Body of pancreas (tissue), 4 donors: ENCODE results near the gene ANG. TPM values are rescaled to one million over a fixed set of nuclear protein-coding genes. Genes with fewer than 3 reads are reported as not detected.

Experiments
- ATAC-seq: fragments of 150-250 bp; one replicate; pipeline ENCODE4 v1.9.1; 2016
- DNase-seq, 4 donors: peaks; one replicate each; pipeline ENCODE4 v3.0.0-alpha.2; 2019
- H3K27ac ChIP-seq, 4 donors: fragments of 200-600 bp; sonication (generic); 1 replicate in 3 of 4; 2 replicates in 1 of 4; pipeline versions ENCODE4 v1.5.1 to v1.6.1; 2016 to 2019; ENCODE audit warnings: mild to moderate bottlenecking in 1 of 4, mixed read lengths in 1 of 4, moderate library complexity in 1 of 4
- H3K27me3 ChIP-seq, 2 donors: fragments of 200-600 bp; sonication (generic); one replicate each; pipeline ENCODE4 v1.6.0; 2016; ENCODE audit warnings: mild to moderate bottlenecking in 1 of 2
- H3K36me3 ChIP-seq, 2 donors: fragments of 200-600 bp; sonication (generic); replicated peaks in 1 of 2; 2 replicates each; pipeline ENCODE4 v1.5.1; 2016; ENCODE audit warnings: low read depth in 2 of 2; ENCODE audit not compliant: insufficient read depth in 1 of 2
- H3K4me1 ChIP-seq: fragments of 200-600 bp; sonication (generic); one replicate; pipeline ENCODE4 v1.6.0; 2016
- H3K4me3 ChIP-seq, 2 donors: fragments of 200-600 bp; sonication (generic); 1 replicate in 1 of 2; 2 replicates in 1 of 2; pipeline ENCODE4 v1.5.1; 2016 to 2019
- H3K9me3 ChIP-seq, 3 donors: fragments of 200-600 bp; sonication (generic); 1 replicate in 2 of 3; 2 replicates in 1 of 3; pipeline ENCODE4 v1.5.1; 2016
- CTCF ChIP-seq, 7 experiments: fragments of 450-650 bp in 4 of 7; fragments of 200-600 bp in 3 of 7; sonication (generic) in 3 of 7; IDR thresholded peaks; one replicate each; pipeline ENCODE4 v1.5.1; 2016 to 2019; ENCODE audit warnings: antibody characterized with exemption in 7 of 7
- POLR2A ChIP-seq, 3 donors: fragments of 450-650 bp; IDR thresholded peaks; one replicate each; pipeline ENCODE4 v1.6.1; 2016; ENCODE audit warnings: antibody characterized with exemption in 3 of 3, mild to moderate bottlenecking in 2 of 3
- WGBS, 2 donors: methylation state at CpG; one replicate each; pipeline ENCODE4 v1.1.5; 2017; 5-methylcytosine and 5-hydroxymethylcytosine counted together
- intact Hi-C: fragments of 100-400 bp; cut with DNase I; formaldehyde crosslinking; loops from one replicate; pipeline ENCODE4 v1.15.1; 2023
- total RNA-seq, 2 donors: library from RNA; depleted of rRNA; stranded (reverse); fragments of >200 nt; gene quantifications; one replicate each; pipeline ENCODE4 v1.1.0, GENCODE V29; 2016

The ANG gene
- total RNA-seq, 2 donors from 2014 or later = 24.1 to 28.0 TPM

GRCh38 chr14:20671597-20672283 lies 16.8 kb upstream of the ANG start:
- no peak overlapping the region for H3K27ac ChIP-seq
- H3K36me3 ChIP-seq = no peaks in the 10 kb centered on the region
- no peaks in the 10 kb centered on the region for H3K27me3 ChIP-seq
- H3K4me3 ChIP-seq = no peak overlapping the region
- no peaks in the 10 kb centered on the region for H3K4me1 ChIP-seq
- WGBS, 2 donors = 72% methylated on average over 4 of the region's 4 CpGs
- no peaks in the 10 kb centered on the region for H3K9me3 ChIP-seq
- TF ChIP-seq POLR2A (IDR thresholded peaks at IDR 0.05) = no peak
- no peak for TF ChIP-seq CTCF (IDR thresholded peaks at IDR 0.05)
- no peak for ATAC-seq
- no peak for DNase-seq
- intact Hi-C loops = no loop called here

- no peak for ATAC-seq
- no peaks in the 10 kb centered on the region for H3K27me3 ChIP-seq
- H3K4me3 ChIP-seq = no peak overlapping the region
- 76 to 83% methylated on average over 2 of the region's 2 CpGs for WGBS, 2 donors
- intact Hi-C loops = no loop called here
- no peak overlapping the region for H3K27ac ChIP-seq
- no peak for TF ChIP-seq CTCF (IDR thresholded peaks at IDR 0.05)
- TF ChIP-seq POLR2A (IDR thresholded peaks at IDR 0.05) = no peak
- H3K36me3 ChIP-seq = no peaks in the 10 kb centered on the region
- no peaks in the 10 kb centered on the region for H3K9me3 ChIP-seq
- DNase-seq = no peak
- H3K4me1 ChIP-seq = peaks cover 5% of the 10 kb centered on the region
Measured at GRCh38 chr14:20675669-20676068, 12.9 kb upstream of the ANG start.

- DNase-seq (no peak), ATAC-seq (no peak)
- TF ChIP-seq POLR2A (IDR thresholded peaks at IDR 0.05) (no peak), CTCF (IDR thresholded peaks at IDR 0.05) (no peak)
- H3K4me1 ChIP-seq = peaks cover 9% of the 10 kb centered on the region
- intact Hi-C loops = no loop called here
- WGBS, 2 donors = 76 to 95% methylated on average over 2 of the region's 2 CpGs
- H3K4me3 ChIP-seq = no peak overlapping the region
- no peaks in the 10 kb centered on the region for H3K36me3 ChIP-seq
- H3K27ac ChIP-seq = no peak overlapping the region
- no peaks in the 10 kb centered on the region for H3K9me3 ChIP-seq
- no peaks in the 10 kb centered on the region for H3K27me3 ChIP-seq
Measured at GRCh38 chr14:20676072-20676471, 12.5 kb upstream of the ANG start.

- DNase-seq = peak in 3 of 4 donors; percentile 34 to 73 (median 48)
- Histone ChIP-seq H3K9me3 (no peaks in the 10 kb centered on the region), H3K4me1 (peaks cover 28% of the 10 kb centered on the region), H3K27me3 (no peaks in the 10 kb centered on the region), H3K36me3 (no peaks in the 10 kb centered on the region), H3K4me3 (no peak overlapping the region), H3K27ac (no peak overlapping the region)
- no peak for TF ChIP-seq CTCF (IDR thresholded peaks at IDR 0.05)
- TF ChIP-seq POLR2A (IDR thresholded peaks at IDR 0.05) = no peak
- no peak for ATAC-seq
- WGBS, 2 donors = 82 to 90% methylated on average over 1 of the region's 1 CpG
- intact Hi-C loops = no loop called here
Measured at GRCh38 chr14:20679907-20680306, 8.7 kb upstream of the ANG start.

GRCh38 chr14:20680363-20680762 lies 8.2 kb upstream of the ANG start:
- WGBS, 2 donors = 55 to 62% methylated on average over 8 of the region's 8 CpGs
- Histone ChIP-seq H3K4me1 (peaks cover 32% of the 10 kb centered on the region), H3K9me3 (no peaks in the 10 kb centered on the region), H3K27ac (peak overlapping the region in 3 of 4 donors; percentile 95 to 99 (median 99)), H3K36me3 (no peaks in the 10 kb centered on the region), H3K27me3 (no peaks in the 10 kb centered on the region), H3K4me3 (no peak overlapping the region)
- no peak for ATAC-seq
- intact Hi-C loops = no loop called here
- no peak for DNase-seq
- TF ChIP-seq POLR2A (IDR thresholded peaks at IDR 0.05) (no peak), CTCF (IDR thresholded peaks at IDR 0.05) (no peak)
